Karpas-422 (cell line): ENCODE measurements around the gene MAP1LC3A. TPM values are rescaled to one million over a fixed set of nuclear protein-coding genes. Genes with fewer than 3 reads are reported as not detected.
A peak's percentile ranks its signal among the peaks of the same experiment; 100 is the strongest.
"Not testable (repeated sequence)": the region's sequence is repeated elsewhere in the genome, so short reads cannot be mapped to it uniquely, and the experiment has no call there.

ENCODE experiments used
- DNase-seq: peaks from one replicate; pipeline ENCODE4 v3.0.0-alpha.2; 2015
- H2AFZ ChIP-seq: fragments of 200-600 bp; sonication (generic); 2 replicates; pipeline ENCODE4 v1.6.1; 2014; ENCODE audit warnings: antibody characterized with exemption, low read length, mixed read lengths
- H3K27ac ChIP-seq: fragments of 200-600 bp; sonication (generic); 2 replicates; pipeline ENCODE4 v1.5.1; 2014; ENCODE audit warnings: mild to moderate bottlenecking, low read length, moderate library complexity
- H3K27me3 ChIP-seq: fragments of 200-600 bp; sonication (generic); 2 replicates; pipeline ENCODE4 v1.6.1; 2014; ENCODE audit warnings: low read length, mixed read lengths
- H3K36me3 ChIP-seq: fragments of 200-600 bp; sonication (generic); 2 replicates; pipeline ENCODE4 v1.6.1; 2014; ENCODE audit warnings: low read length, mixed read lengths; ENCODE audit not compliant: insufficient read depth
- H3K4me1 ChIP-seq: fragments of 200-600 bp; sonication (generic); 2 replicates; pipeline ENCODE4 v1.6.1; 2014; ENCODE audit warnings: mild to moderate bottlenecking, low read length, mixed read lengths
- H3K4me2 ChIP-seq: fragments of 200-600 bp; sonication (generic); 2 replicates; pipeline ENCODE4 v1.6.1; 2014; ENCODE audit warnings: low read length, low read depth, mild to moderate bottlenecking; ENCODE audit not compliant: poor library complexity, severe bottlenecking
- H3K4me3 ChIP-seq: fragments of 200-600 bp; sonication (generic); 2 replicates; pipeline ENCODE4 v1.5.1; 2014; ENCODE audit warnings: mild to moderate bottlenecking, antibody characterized with exemption, low read length, mixed read lengths
- H3K79me2 ChIP-seq: fragments of 200-600 bp; sonication (generic); 2 replicates; pipeline ENCODE4 v1.6.1; 2014; ENCODE audit warnings: mild to moderate bottlenecking, low read length, mixed read lengths
- H3K9ac ChIP-seq: fragments of 200-600 bp; sonication (generic); 2 replicates; pipeline ENCODE4 v1.6.0; 2014; ENCODE audit warnings: low read length
- H3K9me2 ChIP-seq: fragments of 200-600 bp; sonication (generic), shearing (Covaris generic); replicated peaks from 2 replicates; pipeline ENCODE4 v1.6.0; 2014; ENCODE audit warnings: mild to moderate bottlenecking, low read length, moderate library complexity; ENCODE audit not compliant: insufficient read depth
- H3K9me3 ChIP-seq: fragments of 300-700, 200-600 bp; sonication (generic); 2 replicates; pipeline ENCODE4 v1.6.1; 2014; ENCODE audit warnings: low read length, mixed read lengths
- H4K20me1 ChIP-seq: fragments of 200-600 bp; sonication (generic); 2 replicates; pipeline ENCODE4 v1.6.1; 2014; ENCODE audit warnings: mild to moderate bottlenecking, antibody characterized with exemption, low read length, low read depth; ENCODE audit not compliant: insufficient read depth
- total RNA-seq: library from RNA; depleted of rRNA; stranded (reverse); fragments of >200 nt; shearing (Covaris generic); gene quantifications from 2 replicates; pipeline ENCODE4 v1.2.3, GENCODE V29; 2014; ENCODE audit warnings: low replicate concordance

MAP1LC3A gene
- total RNA-seq, 1 experiment from 2014 or later: 13.8 TPM

GRCh38 chr20:34515484-34516246 lies 42.9 kb upstream of the MAP1LC3A start:
- Histone ChIP-seq H3K4me1 (peaks cover 35% of the 10 kb centered on the region), H4K20me1 (no peaks in the 10 kb centered on the region), H3K27me3 (no peaks in the 10 kb centered on the region), H3K4me2 (peak overlapping the region; percentile 96), H3K9ac (peak overlapping the region; percentile 83), H3K9me3 (no peaks in the 10 kb centered on the region), H2AFZ (peak overlapping the region; percentile 91), H3K36me3 (0 out of 2 replicates have a peak, but pooled peaks cover 3% of the 10 kb centered on the region), H3K27ac (peak overlapping the region; percentile 66), H3K79me2 (peaks cover 47% of the 10 kb centered on the region), H3K4me3 (peak overlapping the region; percentile 88), H3K9me2 (no peaks in the 10 kb centered on the region)
- DNase-seq: peak; percentile 87

- H3K27ac ChIP-seq: peak within 1 kb of the TSS; percentile 66
- no peaks in the 10 kb centered on the region for H3K9me2 ChIP-seq
- peak; percentile 98 for DNase-seq
- H2AFZ ChIP-seq: peak within 1 kb of the TSS; percentile 91
- H3K9me3 ChIP-seq: no peaks in the 10 kb centered on the region
- peaks cover 55% of the 10 kb centered on the region for H3K79me2 ChIP-seq
- H3K4me1 ChIP-seq: peaks cover 35% of the 10 kb centered on the region
- H3K4me2 ChIP-seq: peak within 1 kb of the TSS; percentile 96
- peak within 1 kb of the TSS; percentile 83 for H3K9ac ChIP-seq
- H3K4me3 ChIP-seq: peak within 1 kb of the TSS; percentile 88
- H3K36me3 ChIP-seq: 0 out of 2 replicates have a peak, but pooled peaks cover 3% of the 10 kb centered on the region
- no peaks in the 10 kb centered on the region for H4K20me1 ChIP-seq
- no peaks in the 10 kb centered on the region for H3K27me3 ChIP-seq
Measured at GRCh38 chr20:34516247-34517113, 42.0 kb upstream of the MAP1LC3A start, which contains the start of gene DYNLRB1. DYNLRB1 (plus strand) TSS chr20:34516422; CDS start chr20:34516459, 37 bp downstream.

GRCh38 chr20:34517114-34517505 lies 41.4 kb upstream of the MAP1LC3A start:
- H3K4me3 ChIP-seq: peak overlapping the region; percentile 88
- no peaks in the 10 kb centered on the region for H3K9me3 ChIP-seq
- peaks cover 61% of the 10 kb centered on the region for H3K79me2 ChIP-seq
- H2AFZ ChIP-seq: no peak overlapping the region
- H3K4me1 ChIP-seq: peaks cover 35% of the 10 kb centered on the region
- no peaks in the 10 kb centered on the region for H3K9me2 ChIP-seq
- 0 out of 2 replicates have a peak, but pooled peaks cover 3% of the 10 kb centered on the region for H3K36me3 ChIP-seq
- peak overlapping the region; percentile 83 for H3K9ac ChIP-seq
- no peak for DNase-seq
- H3K4me2 ChIP-seq: peak overlapping the region; percentile 96
- no peaks in the 10 kb centered on the region for H3K27me3 ChIP-seq
- H3K27ac ChIP-seq: peak overlapping the region; percentile 66
- H4K20me1 ChIP-seq: no peaks in the 10 kb centered on the region

- H4K20me1 ChIP-seq, H3K9me3 ChIP-seq, H3K27me3 ChIP-seq, H3K9me2 ChIP-seq, H3K9ac ChIP-seq, H3K36me3 ChIP-seq, H3K4me3 ChIP-seq, H3K4me2 ChIP-seq, H2AFZ ChIP-seq, DNase-seq, H3K27ac ChIP-seq: not testable (repeated sequence)
- Histone ChIP-seq H3K79me2 (peaks cover 78% of the 10 kb centered on the region), H3K4me1 (peaks cover 35% of the 10 kb centered on the region)
Measured at GRCh38 chr20:34518863-34519262, 39.7 kb upstream of the MAP1LC3A start.

- not testable (repeated sequence) for H3K27ac ChIP-seq, H3K9me3 ChIP-seq, H3K36me3 ChIP-seq, H2AFZ ChIP-seq, H3K4me2 ChIP-seq, H3K9ac ChIP-seq, DNase-seq, H3K4me3 ChIP-seq, H3K27me3 ChIP-seq, H4K20me1 ChIP-seq, H3K9me2 ChIP-seq
- Histone ChIP-seq H3K4me1 (peaks cover 29% of the 10 kb centered on the region), H3K79me2 (peaks cover 88% of the 10 kb centered on the region)
Measured at GRCh38 chr20:34519841-34520240, 38.7 kb upstream of the MAP1LC3A start.

GRCh38 chr20:34522969-34523871 lies 35.3 kb upstream of the MAP1LC3A start:
- H3K4me2 ChIP-seq: no peak overlapping the region
- no peak overlapping the region for H3K4me3 ChIP-seq
- H3K36me3 ChIP-seq: peaks cover 20% of the 10 kb centered on the region; the same call in 1 of the 2 replicates
- no peaks in the 10 kb centered on the region for H3K9me2 ChIP-seq
- no peaks in the 10 kb centered on the region for H3K27me3 ChIP-seq
- no peaks in the 10 kb centered on the region for H3K9me3 ChIP-seq
- no peak overlapping the region for H2AFZ ChIP-seq
- peaks cover 5% of the 10 kb centered on the region for H3K4me1 ChIP-seq
- peak; percentile 83 for DNase-seq
- no peak overlapping the region for H3K27ac ChIP-seq
- H3K9ac ChIP-seq: no peak overlapping the region
- H3K79me2 ChIP-seq: peaks cover 78% of the 10 kb centered on the region
- no peaks in the 10 kb centered on the region; the same call in 1 of the 2 replicates for H4K20me1 ChIP-seq

- DNase-seq: no peak
- peaks cover 24% of the 10 kb centered on the region; the same call in 1 of the 2 replicates for H3K36me3 ChIP-seq
- H3K79me2 ChIP-seq: peaks cover 66% of the 10 kb centered on the region
- H3K9me2 ChIP-seq: no peaks in the 10 kb centered on the region
- no peak overlapping the region for H3K9ac ChIP-seq
- H3K9me3 ChIP-seq: no peaks in the 10 kb centered on the region
- no peaks in the 10 kb centered on the region; the same call in 1 of the 2 replicates for H4K20me1 ChIP-seq
- no peak overlapping the region for H3K27ac ChIP-seq
- no peak overlapping the region for H3K4me2 ChIP-seq
- H2AFZ ChIP-seq: no peak overlapping the region
- H3K4me3 ChIP-seq: no peak overlapping the region
- H3K27me3 ChIP-seq: no peaks in the 10 kb centered on the region
- no peaks in the 10 kb centered on the region for H3K4me1 ChIP-seq
Measured at GRCh38 chr20:34524426-34524825, 34.1 kb upstream of the MAP1LC3A start.
